PC-9 (cell line): ENCODE data around the gene PDPK1.

ENCODE experiments used
- EZH2 ChIP-seq: fragments of 200-600 bp; sonication (generic); IDR thresholded peaks from 2 replicates; pipeline ENCODE4 v1.8.0; 2017; ENCODE audit warnings: antibody characterized with exemption, low read depth
- TF ChIP-seq, protein P1 (sequence below): fragments of 200-600 bp; sonication (generic); conservative IDR thresholded peaks from 2 replicates; pipeline ENCODE4 v1.6.1; 2017; ENCODE audit warnings: mixed run types, antibody characterized with exemption, mild to moderate bottlenecking, moderate library complexity

DNA sequence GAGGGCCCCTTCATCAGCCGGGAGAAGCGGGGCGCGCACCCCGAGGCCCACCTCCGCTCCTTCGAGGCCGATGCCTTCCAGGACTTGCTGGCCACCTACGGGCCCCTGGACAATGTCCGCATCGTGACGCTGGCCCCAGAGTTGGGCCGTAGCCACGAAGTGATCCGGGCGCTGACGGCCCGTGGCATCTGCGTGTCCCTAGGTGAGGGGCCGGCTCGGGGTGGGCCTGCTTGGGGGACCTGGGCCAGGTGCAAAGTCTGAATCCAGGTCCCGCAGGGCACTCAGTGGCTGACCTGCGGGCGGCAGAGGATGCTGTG is 10.1 kb upstream of the PDPK1 start:
- TF ChIP-seq, protein P1, sequence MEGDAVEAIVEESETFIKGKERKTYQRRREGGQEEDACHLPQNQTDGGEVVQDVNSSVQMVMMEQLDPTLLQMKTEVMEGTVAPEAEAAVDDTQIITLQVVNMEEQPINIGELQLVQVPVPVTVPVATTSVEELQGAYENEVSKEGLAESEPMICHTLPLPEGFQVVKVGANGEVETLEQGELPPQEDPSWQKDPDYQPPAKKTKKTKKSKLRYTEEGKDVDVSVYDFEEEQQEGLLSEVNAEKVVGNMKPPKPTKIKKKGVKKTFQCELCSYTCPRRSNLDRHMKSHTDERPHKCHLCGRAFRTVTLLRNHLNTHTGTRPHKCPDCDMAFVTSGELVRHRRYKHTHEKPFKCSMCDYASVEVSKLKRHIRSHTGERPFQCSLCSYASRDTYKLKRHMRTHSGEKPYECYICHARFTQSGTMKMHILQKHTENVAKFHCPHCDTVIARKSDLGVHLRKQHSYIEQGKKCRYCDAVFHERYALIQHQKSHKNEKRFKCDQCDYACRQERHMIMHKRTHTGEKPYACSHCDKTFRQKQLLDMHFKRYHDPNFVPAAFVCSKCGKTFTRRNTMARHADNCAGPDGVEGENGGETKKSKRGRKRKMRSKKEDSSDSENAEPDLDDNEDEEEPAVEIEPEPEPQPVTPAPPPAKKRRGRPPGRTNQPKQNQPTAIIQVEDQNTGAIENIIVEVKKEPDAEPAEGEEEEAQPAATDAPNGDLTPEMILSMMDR: no peak
- no peak for TF ChIP-seq EZH2
